Epithelial cell of esophagus (primary cell): ENCODE measurements around the gene ACTR3C.

Source experiments
- DNase-seq: peaks from one replicate; pipeline ENCODE4 v3.0.0; 2010; ENCODE audit warnings: low read depth
- H3K4me3 ChIP-seq: 2 replicates; pipeline ENCODE4 v1.5.1; 2011; ENCODE audit warnings: mild to moderate bottlenecking, low read length, control low read depth
- CTCF ChIP-seq: IDR thresholded peaks from 2 replicates; pipeline ENCODE4 v1.5.1; 2011; ENCODE audit warnings: low read depth, mild to moderate bottlenecking, low read length, control low read depth, inconsistent platforms; ENCODE audit not compliant: insufficient read depth; ENCODE audit errors: missing control alignments

ACTR3C gene

GRCh38 chr7:150327308-150327707 is 4.0 kb upstream of the ACTR3C start:
- TF ChIP-seq CTCF: no peak
- DNase-seq: no peak
- no peak overlapping the region for H3K4me3 ChIP-seq

- no peak for TF ChIP-seq CTCF
- H3K4me3 ChIP-seq: no peak overlapping the region
- no peak for DNase-seq
These were observed 3.4 kb upstream of the ACTR3C start for GRCh38 chr7:150326657-150327268.

- DNase-seq: no peak
- no peak overlapping the region for H3K4me3 ChIP-seq
- TF ChIP-seq CTCF: no peak
These were observed 2.6 kb upstream of the ACTR3C start for GRCh38 chr7:150325901-150326300.

- H3K4me3 ChIP-seq: no peak overlapping the region
- DNase-seq: no peak
- TF ChIP-seq CTCF: no peak
These were observed 1.8 kb upstream of the ACTR3C start for GRCh38 chr7:150325110-150325611.

- peak overlapping the region; percentile 72 for H3K4me3 ChIP-seq
- peak; percentile 58 for DNase-seq
- TF ChIP-seq CTCF: no peak
These were observed 1.1 kb upstream of the ACTR3C start for GRCh38 chr7:150324373-150324961.

GRCh38 chr7:150323682-150324372 is 482 bp upstream of the ACTR3C start:
- H3K4me3 ChIP-seq: peak overlapping the region; percentile 72
- DNase-seq: peak; percentile 43
- no peak for TF ChIP-seq CTCF
